ENCODE results near the gene AGAP2.

DNA sequence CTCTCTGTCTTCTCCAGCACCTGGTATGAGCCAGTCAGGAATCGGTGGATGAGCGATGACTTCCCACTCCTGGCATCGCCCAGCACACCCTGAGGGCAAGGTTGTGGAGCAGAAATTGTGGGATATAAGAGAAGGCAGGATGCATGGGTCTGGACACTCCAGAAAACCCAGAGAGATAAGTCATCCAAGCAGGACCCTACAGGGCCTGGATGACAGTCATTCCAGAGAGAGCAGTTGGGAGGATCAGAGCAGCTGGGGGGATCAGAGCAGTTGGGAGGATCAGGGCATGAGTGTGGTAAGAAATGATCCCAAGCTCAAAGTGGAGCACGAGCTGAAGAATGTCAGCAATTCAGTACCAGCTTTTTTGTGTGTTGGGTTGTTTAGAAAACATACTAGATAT, 4.0 kb downstream of the AGAP2 start:
- no peak for TF ChIP-seq HLTF (IDR thresholded peaks at IDR 0.05)
- TF ChIP-seq TEAD2 (tag; IDR thresholded peaks at IDR 0.05), result no peak
- TF ChIP-seq BHLHE40 (IDR thresholded peaks at IDR 0.05; ENCODE audit: low read length), result no peak
- no peak for TF ChIP-seq KLF13 (tag; IDR thresholded peaks at IDR 0.05; ENCODE audit: borderline replicate concordance, low read depth)
- no peak for TF ChIP-seq NFE2 (IDR thresholded peaks at IDR 0.05; ENCODE audit: low read depth)
- no peak for TF ChIP-seq FOSL1 (tag; conservative IDR thresholded peaks at IDR 0.05)
- no peak for TF ChIP-seq CEBPB (tag; IDR thresholded peaks at IDR 0.05)
- TF ChIP-seq SPI1 (IDR thresholded peaks at IDR 0.05; ENCODE audit: borderline replicate concordance, low read depth, low read length), result no peak
- no peak for TF ChIP-seq ZNF282 (CRISPR knock-in tag; IDR thresholded peaks at IDR 0.05)
- TF ChIP-seq ZBTB33 (CRISPR knock-in tag; IDR thresholded peaks at IDR 0.05), result no peak
- TF ChIP-seq, protein P1, sequence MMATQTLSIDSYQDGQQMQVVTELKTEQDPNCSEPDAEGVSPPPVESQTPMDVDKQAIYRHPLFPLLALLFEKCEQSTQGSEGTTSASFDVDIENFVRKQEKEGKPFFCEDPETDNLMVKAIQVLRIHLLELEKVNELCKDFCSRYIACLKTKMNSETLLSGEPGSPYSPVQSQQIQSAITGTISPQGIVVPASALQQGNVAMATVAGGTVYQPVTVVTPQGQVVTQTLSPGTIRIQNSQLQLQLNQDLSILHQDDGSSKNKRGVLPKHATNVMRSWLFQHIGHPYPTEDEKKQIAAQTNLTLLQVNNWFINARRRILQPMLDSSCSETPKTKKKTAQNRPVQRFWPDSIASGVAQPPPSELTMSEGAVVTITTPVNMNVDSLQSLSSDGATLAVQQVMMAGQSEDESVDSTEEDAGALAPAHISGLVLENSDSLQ (IDR thresholded peaks at IDR 0.05), result no peak
- no peak for TF ChIP-seq TCF7 (IDR thresholded peaks at IDR 0.05; ENCODE audit: borderline replicate concordance)
- TF ChIP-seq ZBTB49 (CRISPR knock-in tag; IDR thresholded peaks at IDR 0.05; ENCODE audit: borderline replicate concordance), result no peak
